MM.1S (cell line): ENCODE results near the gene CEACAM7.

ENCODE experiments used
- EZH2 ChIP-seq: fragments of 300-600 bp; sonication (generic); optimal IDR thresholded peaks from 2 replicates; pipeline ENCODE3; 2017; ENCODE audit warnings: low read depth, mild to moderate bottlenecking, antibody characterized with exemption, low read length, mixed read lengths
- EZH2phosphoT487 ChIP-seq: fragments of 300-600 bp; sonication (generic); IDR thresholded peaks from 2 replicates; pipeline ENCODE4 v1.6.1; 2018; ENCODE audit warnings: antibody characterized with exemption, low read length
- TF ChIP-seq, protein P1 (sequence below): fragments of 300-600 bp; sonication (generic); IDR thresholded peaks from 2 replicates; pipeline ENCODE4 v1.5.1; 2016; ENCODE audit warnings: antibody characterized with exemption, low read length, mixed read lengths

DNA sequence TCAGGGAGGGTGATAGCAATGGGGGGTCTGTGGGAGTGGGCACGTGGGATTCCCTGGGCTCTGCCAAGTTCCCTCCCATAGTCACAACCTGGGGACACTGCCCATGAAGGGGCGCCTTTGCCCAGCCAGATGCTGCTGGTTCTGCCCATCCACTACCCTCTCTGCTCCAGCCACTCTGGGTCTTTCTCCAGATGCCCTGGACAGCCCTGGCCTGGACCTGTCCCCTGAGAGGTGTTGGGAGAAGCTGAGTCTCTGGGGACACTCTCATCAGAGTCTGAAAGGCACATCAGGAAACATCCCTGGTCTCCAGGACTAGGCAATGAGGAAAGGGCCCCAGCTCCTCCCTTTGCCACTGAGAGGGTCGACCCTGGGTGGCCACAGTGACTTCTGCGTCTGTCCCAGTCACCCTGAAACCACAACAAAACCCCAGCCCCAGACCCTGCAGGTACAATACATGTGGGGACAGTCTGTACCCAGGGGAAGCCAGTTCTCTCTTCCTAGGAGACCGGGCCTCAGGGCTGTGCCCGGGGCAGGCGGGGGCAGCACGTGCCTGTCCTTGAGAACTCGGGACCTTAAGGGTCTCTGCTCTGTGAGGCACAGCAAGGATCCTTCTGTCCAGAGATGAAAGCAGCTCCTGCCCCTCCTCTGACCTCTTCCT is 9.3 kb upstream of the CEACAM7 start:
- TF ChIP-seq, protein P1, sequence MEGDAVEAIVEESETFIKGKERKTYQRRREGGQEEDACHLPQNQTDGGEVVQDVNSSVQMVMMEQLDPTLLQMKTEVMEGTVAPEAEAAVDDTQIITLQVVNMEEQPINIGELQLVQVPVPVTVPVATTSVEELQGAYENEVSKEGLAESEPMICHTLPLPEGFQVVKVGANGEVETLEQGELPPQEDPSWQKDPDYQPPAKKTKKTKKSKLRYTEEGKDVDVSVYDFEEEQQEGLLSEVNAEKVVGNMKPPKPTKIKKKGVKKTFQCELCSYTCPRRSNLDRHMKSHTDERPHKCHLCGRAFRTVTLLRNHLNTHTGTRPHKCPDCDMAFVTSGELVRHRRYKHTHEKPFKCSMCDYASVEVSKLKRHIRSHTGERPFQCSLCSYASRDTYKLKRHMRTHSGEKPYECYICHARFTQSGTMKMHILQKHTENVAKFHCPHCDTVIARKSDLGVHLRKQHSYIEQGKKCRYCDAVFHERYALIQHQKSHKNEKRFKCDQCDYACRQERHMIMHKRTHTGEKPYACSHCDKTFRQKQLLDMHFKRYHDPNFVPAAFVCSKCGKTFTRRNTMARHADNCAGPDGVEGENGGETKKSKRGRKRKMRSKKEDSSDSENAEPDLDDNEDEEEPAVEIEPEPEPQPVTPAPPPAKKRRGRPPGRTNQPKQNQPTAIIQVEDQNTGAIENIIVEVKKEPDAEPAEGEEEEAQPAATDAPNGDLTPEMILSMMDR = no peak
- TF ChIP-seq EZH2 (no peak), EZH2phosphoT487 (no peak)
